WTC11 (cell line): ENCODE data around the gene RAC3.

ENCODE experiments used
- CBFB ChIP-seq: sonication (generic); formaldehyde crosslinking; IDR thresholded peaks from 2 replicates; pipeline ENCODE4 v1.8.1; 2022; ENCODE audit warnings: mild to moderate bottlenecking, low read depth, missing genetic modification reagents
- CREB1 ChIP-seq: sonication (generic); formaldehyde crosslinking; IDR thresholded peaks from 2 replicates; pipeline ENCODE4 v1.8.0; 2023; ENCODE audit warnings: mild to moderate bottlenecking, missing genetic modification reagents
- CREM ChIP-seq: sonication (generic); formaldehyde crosslinking; IDR thresholded peaks from 2 replicates; pipeline ENCODE4 v1.8.1; 2022; ENCODE audit warnings: mild to moderate bottlenecking, missing genetic modification reagents, moderate library complexity
- CTCF ChIP-seq: fragments of 200-600 bp; IDR thresholded peaks from 2 replicates; pipeline ENCODE4 v1.8.0; 2022; ENCODE audit warnings: antibody characterized with exemption
- E2F4 ChIP-seq: sonication (generic); formaldehyde crosslinking; IDR thresholded peaks from 2 replicates; pipeline ENCODE4 v1.8.1; 2022; ENCODE audit warnings: low read depth, mild to moderate bottlenecking, moderate library complexity, missing genetic modification reagents, borderline replicate concordance
- FOXK1 ChIP-seq: sonication (generic); formaldehyde crosslinking; IDR thresholded peaks from 2 replicates; pipeline ENCODE4 v1.8.0; 2022; ENCODE audit warnings: mild to moderate bottlenecking, moderate library complexity, missing genetic modification reagents
- MAX ChIP-seq: sonication (generic); formaldehyde crosslinking; IDR thresholded peaks from 2 replicates; pipeline ENCODE4 v1.8.0; 2022; ENCODE audit warnings: mild to moderate bottlenecking, missing genetic modification reagents
- MLX ChIP-seq: sonication (generic); formaldehyde crosslinking; IDR thresholded peaks from 2 replicates; pipeline ENCODE4 v1.8.1; 2023; ENCODE audit warnings: mild to moderate bottlenecking, missing genetic modification reagents, moderate library complexity
- NR1H2 ChIP-seq: sonication (generic); formaldehyde crosslinking; IDR thresholded peaks from 2 replicates; pipeline ENCODE4 v1.9.0; 2021; ENCODE audit warnings: mild to moderate bottlenecking, moderate library complexity, missing genetic modification reagents
- SOX15 ChIP-seq: fragments of 250-450 bp; sonication (Bioruptor Pico); IDR thresholded peaks from 2 replicates; pipeline ENCODE4 v1.9.0; 2021; ENCODE audit warnings: mild to moderate bottlenecking
- TF ChIP-seq, protein P1 (sequence below): sonication (generic); formaldehyde crosslinking; IDR thresholded peaks from 2 replicates; pipeline ENCODE4 v1.8.0; 2022; ENCODE audit warnings: mild to moderate bottlenecking, missing genetic modification reagents
- TF ChIP-seq, protein P2 (sequence below): sonication (generic); formaldehyde crosslinking; IDR thresholded peaks from 2 replicates; pipeline ENCODE4 v1.8.1; 2023; ENCODE audit warnings: mild to moderate bottlenecking, missing genetic modification reagents, moderate library complexity

DNA sequence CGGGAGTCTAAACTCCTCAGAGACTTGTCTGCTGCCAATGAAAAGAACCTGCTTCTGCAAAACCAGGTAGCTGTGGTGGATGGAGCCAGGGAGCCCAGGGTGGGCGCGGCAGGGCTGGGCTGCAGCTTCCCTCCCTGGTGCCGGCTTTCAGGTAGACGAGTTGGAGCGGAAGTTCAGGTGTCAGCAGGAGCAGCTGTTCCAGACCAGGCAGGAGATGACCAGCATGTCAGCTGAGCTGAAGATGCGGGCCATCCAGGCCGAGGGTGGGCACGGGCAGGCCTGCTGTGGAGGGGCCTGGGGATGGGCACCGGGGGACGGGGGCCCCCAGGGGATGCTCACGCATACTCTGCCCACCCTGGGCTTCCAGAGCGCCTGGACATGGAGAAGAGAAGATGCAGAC is 3.2 kb upstream of the RAC3 start:
- TF ChIP-seq, protein P1, sequence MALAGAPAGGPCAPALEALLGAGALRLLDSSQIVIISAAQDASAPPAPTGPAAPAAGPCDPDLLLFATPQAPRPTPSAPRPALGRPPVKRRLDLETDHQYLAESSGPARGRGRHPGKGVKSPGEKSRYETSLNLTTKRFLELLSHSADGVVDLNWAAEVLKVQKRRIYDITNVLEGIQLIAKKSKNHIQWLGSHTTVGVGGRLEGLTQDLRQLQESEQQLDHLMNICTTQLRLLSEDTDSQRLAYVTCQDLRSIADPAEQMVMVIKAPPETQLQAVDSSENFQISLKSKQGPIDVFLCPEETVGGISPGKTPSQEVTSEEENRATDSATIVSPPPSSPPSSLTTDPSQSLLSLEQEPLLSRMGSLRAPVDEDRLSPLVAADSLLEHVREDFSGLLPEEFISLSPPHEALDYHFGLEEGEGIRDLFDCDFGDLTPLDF (CRISPR knock-in tag) = no peak
- TF ChIP-seq, protein P2, sequence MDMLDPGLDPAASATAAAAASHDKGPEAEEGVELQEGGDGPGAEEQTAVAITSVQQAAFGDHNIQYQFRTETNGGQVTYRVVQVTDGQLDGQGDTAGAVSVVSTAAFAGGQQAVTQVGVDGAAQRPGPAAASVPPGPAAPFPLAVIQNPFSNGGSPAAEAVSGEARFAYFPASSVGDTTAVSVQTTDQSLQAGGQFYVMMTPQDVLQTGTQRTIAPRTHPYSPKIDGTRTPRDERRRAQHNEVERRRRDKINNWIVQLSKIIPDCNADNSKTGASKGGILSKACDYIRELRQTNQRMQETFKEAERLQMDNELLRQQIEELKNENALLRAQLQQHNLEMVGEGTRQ (CRISPR knock-in tag) = no peak
- TF ChIP-seq NR1H2 (CRISPR knock-in tag) (no peak), CTCF (no peak), MAX (CRISPR knock-in tag) (no peak), FOXK1 (CRISPR knock-in tag) (no peak), CREB1 (CRISPR knock-in tag) (no peak), SOX15 (CRISPR knock-in tag) (no peak), MLX (CRISPR knock-in tag) (no peak), E2F4 (CRISPR knock-in tag) (no peak), CBFB (CRISPR knock-in tag) (no peak), CREM (CRISPR knock-in tag) (no peak)
